Activated naive CD8-positive, alpha-beta T cell (primary cell): ENCODE measurements around the gene B3GNT8.
"Not testable (repeated sequence)": the region's sequence is repeated elsewhere in the genome, so short reads cannot be mapped to it uniquely, and the experiment has no call there.

Experiments
- H3K27ac Mint-ChIP-seq: one replicate; pipeline ENCODE4 v1.8.0; 2021; ENCODE audit warnings: mixed read lengths
- H3K27me3 Mint-ChIP-seq: one replicate; pipeline ENCODE4 v1.8.0; 2021; ENCODE audit warnings: mixed read lengths
- H3K36me3 Mint-ChIP-seq: one replicate; pipeline ENCODE4 v1.8.0; 2021; ENCODE audit warnings: mixed read lengths
- H3K4me1 Mint-ChIP-seq: one replicate; pipeline ENCODE4 v1.8.0; 2021; ENCODE audit warnings: low read depth, mixed read lengths
- H3K4me3 Mint-ChIP-seq: one replicate; pipeline ENCODE4 v1.8.0; 2021; ENCODE audit warnings: mild to moderate bottlenecking, mixed read lengths
- H3K9me3 Mint-ChIP-seq: one replicate; pipeline ENCODE4 v1.8.0; 2021; ENCODE audit warnings: low read depth, mixed read lengths

B3GNT8 gene

GRCh38 chr19:41411100-41411967 is 15.8 kb downstream of the B3GNT8 start:
- H3K9me3 Mint-ChIP-seq = no peaks in the 10 kb centered on the region
- H3K4me3 Mint-ChIP-seq = no peak overlapping the region
- H3K36me3 Mint-ChIP-seq = peaks cover 2% of the 10 kb centered on the region
- no peak overlapping the region for H3K27ac Mint-ChIP-seq
- peaks cover 11% of the 10 kb centered on the region for H3K4me1 Mint-ChIP-seq
- H3K27me3 Mint-ChIP-seq = no peaks in the 10 kb centered on the region

DNA sequence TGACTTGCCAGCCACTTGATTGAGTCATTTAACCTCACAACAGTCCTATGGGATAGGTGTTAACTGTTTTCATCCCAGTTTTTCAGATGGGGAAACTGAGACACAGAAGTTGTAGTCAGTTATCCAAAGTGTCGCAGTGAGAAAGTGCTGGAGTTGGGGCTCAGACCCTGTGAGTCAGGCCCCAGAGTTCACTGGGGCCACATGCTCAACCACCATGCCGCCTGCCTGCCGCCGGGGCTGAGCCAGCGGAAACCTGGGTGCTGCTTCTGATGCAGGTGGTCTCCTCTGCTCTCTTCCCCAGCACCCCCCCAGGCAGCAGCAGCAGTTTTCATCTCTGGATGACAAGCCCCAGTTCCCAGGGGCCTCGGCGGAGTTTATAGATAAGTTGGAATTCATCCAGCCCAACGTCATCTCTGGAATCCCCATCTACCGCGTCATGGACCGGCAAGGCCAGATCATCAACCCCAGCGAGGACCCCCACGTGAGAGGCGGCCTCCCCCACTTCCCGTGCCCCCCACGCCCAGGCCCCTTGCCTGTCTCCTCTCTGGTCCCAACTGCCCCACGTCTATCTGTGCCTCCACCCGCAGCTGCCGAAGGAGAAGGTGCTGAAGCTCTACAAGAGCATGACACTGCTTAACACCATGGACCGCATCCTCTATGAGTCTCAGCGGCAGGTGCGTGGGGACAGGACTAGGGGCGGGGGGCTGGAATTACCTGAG is 16.7 kb downstream of the B3GNT8 start:
- Mint-ChIP-seq H3K36me3 (peaks cover 2% of the 10 kb centered on the region), H3K9me3 (no peaks in the 10 kb centered on the region), H3K27ac (no peak overlapping the region), H3K4me1 (peaks cover 11% of the 10 kb centered on the region), H3K27me3 (no peaks in the 10 kb centered on the region), H3K4me3 (no peak overlapping the region)

DNA sequence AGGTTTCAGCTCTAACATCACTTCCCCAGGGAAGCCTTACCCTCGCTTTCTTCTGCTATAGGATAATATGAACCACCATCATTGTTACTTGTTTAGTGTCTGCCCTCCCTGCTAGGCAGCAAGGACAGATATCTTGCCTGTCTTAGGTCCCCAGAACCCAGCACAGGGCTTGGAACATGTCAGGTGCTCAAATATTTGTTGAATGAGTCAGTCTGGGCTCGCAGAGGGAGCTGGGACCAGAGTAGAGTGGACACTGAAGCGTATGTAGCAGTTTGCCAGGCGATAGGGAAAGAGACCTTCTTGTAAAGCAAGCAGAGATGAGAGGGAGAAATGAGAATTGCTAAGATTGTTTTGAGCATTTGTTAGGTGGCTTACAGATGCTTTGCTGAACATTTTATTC is 17.9 kb downstream of the B3GNT8 start:
- H3K4me1 Mint-ChIP-seq = peaks cover 14% of the 10 kb centered on the region
- peaks cover 2% of the 10 kb centered on the region for H3K36me3 Mint-ChIP-seq
- no peak overlapping the region for H3K27ac Mint-ChIP-seq
- H3K27me3 Mint-ChIP-seq = no peaks in the 10 kb centered on the region
- no peak overlapping the region for H3K4me3 Mint-ChIP-seq
- no peaks in the 10 kb centered on the region for H3K9me3 Mint-ChIP-seq

GRCh38 chr19:41408846-41409245 is 18.3 kb downstream of the B3GNT8 start:
- not testable (repeated sequence) for H3K36me3 Mint-ChIP-seq, H3K27me3 Mint-ChIP-seq, H3K27ac Mint-ChIP-seq, H3K9me3 Mint-ChIP-seq, H3K4me3 Mint-ChIP-seq
- peaks cover 14% of the 10 kb centered on the region for H3K4me1 Mint-ChIP-seq

- peaks cover 16% of the 10 kb centered on the region for H3K4me1 Mint-ChIP-seq
- H3K27me3 Mint-ChIP-seq = no peaks in the 10 kb centered on the region
- H3K9me3 Mint-ChIP-seq = no peaks in the 10 kb centered on the region
- no peak overlapping the region for H3K4me3 Mint-ChIP-seq
- peaks cover 2% of the 10 kb centered on the region for H3K36me3 Mint-ChIP-seq
- no peak overlapping the region for H3K27ac Mint-ChIP-seq
Observed at GRCh38 chr19:41408256-41408655, 18.9 kb downstream of the B3GNT8 start.

DNA sequence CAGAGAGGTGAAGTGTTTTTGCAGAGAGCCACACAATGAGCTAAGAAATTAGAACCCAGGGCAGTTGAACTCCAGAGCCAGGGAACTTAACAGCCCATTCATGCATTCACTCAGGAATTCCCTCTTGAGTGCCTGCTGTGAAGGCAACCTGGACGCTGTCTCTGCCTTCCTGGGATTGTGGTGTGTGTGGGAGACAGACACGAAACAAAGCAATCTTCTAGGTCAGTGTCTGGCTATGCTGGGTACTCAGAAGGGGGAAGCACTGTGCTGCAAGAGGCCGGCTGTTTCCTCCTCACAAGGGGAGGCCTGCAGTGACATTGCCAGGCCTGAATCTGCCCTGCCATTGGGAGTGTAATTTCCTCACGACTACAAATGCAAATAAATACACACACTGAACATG is 19.9 kb downstream of the B3GNT8 start:
- no peak overlapping the region for H3K4me3 Mint-ChIP-seq
- H3K9me3 Mint-ChIP-seq = no peaks in the 10 kb centered on the region
- H3K4me1 Mint-ChIP-seq = peaks cover 19% of the 10 kb centered on the region
- peaks cover 2% of the 10 kb centered on the region for H3K36me3 Mint-ChIP-seq
- H3K27me3 Mint-ChIP-seq = no peaks in the 10 kb centered on the region
- H3K27ac Mint-ChIP-seq = no peak overlapping the region

DNA sequence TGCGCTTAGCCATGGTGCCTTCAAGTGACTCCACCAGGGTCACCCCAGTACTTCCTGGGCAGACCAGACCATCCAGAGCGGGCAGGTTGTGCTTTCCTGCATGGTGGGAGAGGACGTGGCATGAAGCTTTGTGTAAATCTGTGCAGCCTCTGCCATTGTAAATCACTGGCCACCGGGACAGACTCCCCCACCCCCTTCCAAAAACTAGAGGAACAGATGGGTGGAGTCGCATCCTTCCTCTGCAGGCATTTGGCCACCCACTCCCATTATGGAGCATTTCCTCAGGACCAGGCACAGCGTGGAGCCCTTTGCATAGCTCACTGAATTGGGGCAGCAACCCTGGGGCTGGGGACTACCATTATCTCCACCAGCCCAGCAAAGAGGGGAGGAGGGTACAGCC is 21.4 kb downstream of the B3GNT8 start:
- no peak overlapping the region for H3K27ac Mint-ChIP-seq
- peaks cover 2% of the 10 kb centered on the region for H3K36me3 Mint-ChIP-seq
- H3K4me1 Mint-ChIP-seq = peaks cover 24% of the 10 kb centered on the region
- H3K27me3 Mint-ChIP-seq = no peaks in the 10 kb centered on the region
- no peaks in the 10 kb centered on the region for H3K9me3 Mint-ChIP-seq
- no peak overlapping the region for H3K4me3 Mint-ChIP-seq

DNA sequence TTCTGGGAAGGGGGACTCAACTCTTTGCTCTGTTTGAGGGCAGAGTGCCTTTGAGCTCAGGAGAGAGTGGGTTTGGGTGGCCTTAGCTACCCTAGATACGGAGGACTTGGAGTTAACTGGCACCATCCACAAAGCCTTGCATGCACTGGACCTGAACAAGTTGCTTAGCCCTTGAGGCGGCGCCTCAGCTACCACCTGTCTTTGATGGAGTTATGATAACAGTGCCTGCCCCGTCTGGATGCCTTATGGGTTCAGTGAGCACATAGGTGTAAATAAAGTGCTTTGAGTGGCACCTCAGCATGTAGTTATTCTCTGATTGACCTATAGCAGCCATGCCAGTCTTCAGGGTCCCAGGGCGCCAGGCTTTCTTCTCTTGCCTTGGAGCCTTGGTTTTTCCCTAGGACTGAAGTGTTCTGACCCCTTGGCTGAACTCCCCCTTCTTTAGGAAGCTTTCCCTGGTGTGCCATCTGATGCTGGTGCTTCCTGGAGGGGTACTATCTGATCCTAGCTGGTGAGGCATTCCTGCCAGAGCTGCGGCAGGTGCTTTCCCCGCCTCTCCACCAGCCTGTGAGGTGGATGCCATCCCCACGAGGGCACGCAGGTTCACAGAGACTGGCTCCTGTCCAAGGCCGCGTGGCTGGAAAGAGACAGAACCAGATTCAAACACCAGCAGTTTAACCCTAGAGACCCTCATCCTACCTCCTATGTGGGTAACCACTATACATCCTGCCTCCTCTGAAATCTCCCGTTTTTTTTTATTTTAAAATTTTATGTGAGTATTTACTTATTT is 23.8 kb downstream of the B3GNT8 start:
- Mint-ChIP-seq H3K27me3 (no peaks in the 10 kb centered on the region), H3K4me3 (no peak overlapping the region), H3K9me3 (no peaks in the 10 kb centered on the region), H3K27ac (no peak overlapping the region), H3K4me1 (peaks cover 25% of the 10 kb centered on the region), H3K36me3 (peaks cover 2% of the 10 kb centered on the region)

DNA sequence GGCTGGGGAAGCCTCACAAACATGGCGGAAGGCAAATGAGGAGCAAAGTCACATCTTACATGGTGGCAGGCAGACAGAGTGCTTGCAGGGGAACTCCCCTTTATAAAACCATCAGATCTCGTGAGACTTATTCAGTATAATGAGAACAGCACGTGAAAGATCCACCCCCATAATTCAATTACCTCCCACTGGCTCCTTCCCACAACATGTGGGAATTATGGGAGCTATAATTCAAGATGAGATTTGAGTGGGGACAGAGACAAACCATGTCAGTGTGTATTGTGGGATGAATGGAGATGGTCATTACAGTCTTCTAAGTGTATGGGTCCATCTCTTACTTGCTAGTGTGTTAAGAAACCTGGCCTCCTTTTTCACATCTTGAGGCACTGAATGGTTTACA is 25.2 kb downstream of the B3GNT8 start:
- Mint-ChIP-seq H3K4me3 (no peak overlapping the region), H3K27ac (no peak overlapping the region), H3K27me3 (no peaks in the 10 kb centered on the region), H3K36me3 (peaks cover 2% of the 10 kb centered on the region), H3K4me1 (peaks cover 31% of the 10 kb centered on the region), H3K9me3 (no peaks in the 10 kb centered on the region)

GRCh38 chr19:41401483-41401882 is 25.7 kb downstream of the B3GNT8 start:
- Mint-ChIP-seq H3K27ac (no peak overlapping the region), H3K27me3 (no peaks in the 10 kb centered on the region), H3K4me1 (peaks cover 34% of the 10 kb centered on the region), H3K36me3 (peaks cover 2% of the 10 kb centered on the region), H3K4me3 (no peak overlapping the region), H3K9me3 (no peaks in the 10 kb centered on the region)

DNA sequence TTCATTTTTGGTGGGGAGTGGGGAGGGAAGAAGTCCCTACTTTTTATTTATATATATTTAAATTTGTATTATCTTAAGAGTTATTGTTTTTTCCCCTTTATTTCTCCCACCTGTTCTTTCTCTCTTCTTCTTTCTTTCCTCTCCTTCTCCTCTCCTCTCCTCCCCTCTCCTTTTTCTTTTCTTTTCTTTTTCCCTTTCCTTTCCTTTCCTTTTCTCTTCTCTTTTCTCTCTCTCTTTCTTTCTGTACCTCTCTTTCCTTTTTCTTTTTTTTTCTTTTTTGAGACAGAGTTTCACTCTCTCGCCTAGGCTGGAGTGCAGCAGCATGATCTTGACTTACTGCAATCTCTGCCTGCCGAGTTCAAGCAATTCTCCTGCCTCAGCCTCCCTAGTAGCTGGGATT is 27.6 kb downstream of the B3GNT8 start:
- H3K9me3 Mint-ChIP-seq = no peaks in the 10 kb centered on the region
- H3K36me3 Mint-ChIP-seq = peaks cover 5% of the 10 kb centered on the region
- H3K4me1 Mint-ChIP-seq = peaks cover 42% of the 10 kb centered on the region
- peak overlapping the region; percentile 99 for H3K4me3 Mint-ChIP-seq
- peak overlapping the region; percentile 1 for H3K27ac Mint-ChIP-seq
- H3K27me3 Mint-ChIP-seq = no peaks in the 10 kb centered on the region

GRCh38 chr19:41399091-41399490 is 28.1 kb downstream of the B3GNT8 start:
- H3K9me3 Mint-ChIP-seq = no peaks in the 10 kb centered on the region
- H3K27ac Mint-ChIP-seq = peak overlapping the region; percentile 100
- peaks cover 42% of the 10 kb centered on the region for H3K4me1 Mint-ChIP-seq
- H3K4me3 Mint-ChIP-seq = peak overlapping the region; percentile 99
- no peaks in the 10 kb centered on the region for H3K27me3 Mint-ChIP-seq
- peaks cover 5% of the 10 kb centered on the region for H3K36me3 Mint-ChIP-seq

GRCh38 chr19:41398598-41398997 is 28.6 kb downstream of the B3GNT8 start:
- no peaks in the 10 kb centered on the region for H3K27me3 Mint-ChIP-seq

GRCh38 chr19:41398050-41398418 is 29.1 kb downstream of the B3GNT8 start:
- H3K27me3 Mint-ChIP-seq = no peaks in the 10 kb centered on the region
- H3K27ac Mint-ChIP-seq = peak overlapping the region; percentile 100
- H3K36me3 Mint-ChIP-seq = peaks cover 5% of the 10 kb centered on the region
- no peaks in the 10 kb centered on the region for H3K9me3 Mint-ChIP-seq
- H3K4me1 Mint-ChIP-seq = peaks cover 39% of the 10 kb centered on the region
- H3K4me3 Mint-ChIP-seq = peak overlapping the region; percentile 99

More at GRCh38 chr19:41398598-41398997, 28.6 kb downstream of the B3GNT8 start:
- peak overlapping the region; percentile 99 for H3K4me3 Mint-ChIP-seq
- peaks cover 42% of the 10 kb centered on the region for H3K4me1 Mint-ChIP-seq
- H3K36me3 Mint-ChIP-seq = peaks cover 5% of the 10 kb centered on the region
- H3K27ac Mint-ChIP-seq = peak overlapping the region; percentile 100
- no peaks in the 10 kb centered on the region for H3K9me3 Mint-ChIP-seq
